Sigmoid colon (tissue), 4 donors: ENCODE results near the gene EGR2.
A peak's percentile ranks its signal among the peaks of the same experiment; 100 is the strongest.

Experiments
- EP300 ChIP-seq, 4 donors: sonication (generic); formaldehyde crosslinking; IDR thresholded peaks; one replicate each; pipeline ENCODE4 v1.6.1; 2017; ENCODE audit warnings: antibody characterized with exemption in 4 of 4
- POLR2A ChIP-seq, 2 donors: fragments of 450-650 bp; IDR thresholded peaks; one replicate each; pipeline ENCODE4 v1.6.1; 2016; ENCODE audit warnings: antibody characterized with exemption in 2 of 2, mild to moderate bottlenecking in 2 of 2, moderate library complexity in 2 of 2
- POLR2AphosphoS5 ChIP-seq, 4 donors: sonication (generic); formaldehyde crosslinking; IDR thresholded peaks; one replicate each; pipeline ENCODE4 v1.6.1; 2017; ENCODE audit warnings: antibody characterized with exemption in 4 of 4
- TF ChIP-seq, protein P1 (sequence below), 4 experiments: fragments of 450-650 bp in 3 of 4; fragments of 200-600 bp in 1 of 4; IDR thresholded peaks; one replicate each; pipeline ENCODE4 v1.5.1; 2016 to 2019; ENCODE audit warnings: antibody characterized with exemption in 4 of 4, mild to moderate bottlenecking in 3 of 4, moderate library complexity in 2 of 4

DNA sequence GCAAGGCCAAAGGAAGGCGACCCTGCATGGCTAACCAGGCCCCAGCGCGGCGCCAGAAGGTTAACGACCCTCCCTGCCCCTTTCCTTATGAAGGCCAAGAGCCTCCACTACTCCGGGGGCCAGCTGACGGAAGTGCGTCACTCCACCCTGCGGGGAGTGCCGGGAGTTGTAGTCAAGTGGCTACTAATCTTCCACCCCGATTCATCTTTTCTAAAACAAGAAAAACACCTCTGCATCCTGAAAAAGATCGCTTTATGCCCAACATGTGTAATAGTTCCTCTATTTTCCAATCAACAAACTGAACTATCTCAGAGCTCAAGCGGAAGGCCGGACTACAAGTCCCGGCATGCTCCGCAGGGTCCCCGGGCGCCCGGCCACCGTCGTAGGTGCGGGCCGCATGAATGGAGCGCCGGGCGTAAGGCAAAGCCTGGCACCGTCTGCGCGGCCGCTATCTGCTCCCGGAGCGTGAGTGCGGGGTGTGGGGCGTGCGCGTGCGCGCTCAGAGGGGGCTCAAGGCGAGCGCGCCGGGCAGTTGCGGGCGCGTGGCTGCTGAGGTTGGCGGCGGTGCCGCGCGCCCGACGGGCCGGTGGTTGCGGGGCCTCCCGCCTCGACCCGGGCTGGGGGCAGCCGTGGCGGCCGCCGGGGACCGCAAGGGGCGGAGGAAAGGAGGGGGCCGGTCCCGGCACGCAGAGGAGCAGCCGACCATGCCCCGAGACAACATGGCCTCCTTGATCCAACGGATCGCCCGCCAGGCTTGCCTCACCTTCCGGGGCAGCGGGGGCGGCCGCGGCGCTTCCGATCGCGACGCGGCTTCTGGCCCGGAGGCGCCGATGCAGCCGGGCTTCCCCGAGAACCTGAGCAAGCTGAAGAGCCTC is 11.6 kb downstream of the EGR2 start, which contains the start of gene ADO:
- TF ChIP-seq, protein P1, sequence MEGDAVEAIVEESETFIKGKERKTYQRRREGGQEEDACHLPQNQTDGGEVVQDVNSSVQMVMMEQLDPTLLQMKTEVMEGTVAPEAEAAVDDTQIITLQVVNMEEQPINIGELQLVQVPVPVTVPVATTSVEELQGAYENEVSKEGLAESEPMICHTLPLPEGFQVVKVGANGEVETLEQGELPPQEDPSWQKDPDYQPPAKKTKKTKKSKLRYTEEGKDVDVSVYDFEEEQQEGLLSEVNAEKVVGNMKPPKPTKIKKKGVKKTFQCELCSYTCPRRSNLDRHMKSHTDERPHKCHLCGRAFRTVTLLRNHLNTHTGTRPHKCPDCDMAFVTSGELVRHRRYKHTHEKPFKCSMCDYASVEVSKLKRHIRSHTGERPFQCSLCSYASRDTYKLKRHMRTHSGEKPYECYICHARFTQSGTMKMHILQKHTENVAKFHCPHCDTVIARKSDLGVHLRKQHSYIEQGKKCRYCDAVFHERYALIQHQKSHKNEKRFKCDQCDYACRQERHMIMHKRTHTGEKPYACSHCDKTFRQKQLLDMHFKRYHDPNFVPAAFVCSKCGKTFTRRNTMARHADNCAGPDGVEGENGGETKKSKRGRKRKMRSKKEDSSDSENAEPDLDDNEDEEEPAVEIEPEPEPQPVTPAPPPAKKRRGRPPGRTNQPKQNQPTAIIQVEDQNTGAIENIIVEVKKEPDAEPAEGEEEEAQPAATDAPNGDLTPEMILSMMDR (IDR thresholded peaks at IDR 0.05), result no peak
- TF ChIP-seq POLR2A (IDR thresholded peaks at IDR 0.05), result peak; percentile 6 to 31
- TF ChIP-seq POLR2AphosphoS5 (IDR thresholded peaks at IDR 0.05), result peak; percentile 62 to 87 (median 85)
- peak in 1 of 4 donors; percentile 38 for TF ChIP-seq EP300 (IDR thresholded peaks at IDR 0.05)
